PC-9 (cell line): ENCODE results near the gene INSM2.

Source experiments
- CTCF ChIP-seq: fragments of 200-600 bp; sonication (generic); conservative IDR thresholded peaks from 2 replicates; pipeline ENCODE4 v1.6.1; 2017; ENCODE audit warnings: mixed run types, antibody characterized with exemption, mild to moderate bottlenecking, moderate library complexity
- EZH2 ChIP-seq: fragments of 200-600 bp; sonication (generic); IDR thresholded peaks from 2 replicates; pipeline ENCODE4 v1.8.0; 2017; ENCODE audit warnings: antibody characterized with exemption, low read depth

GRCh38 chr14:35576260-35576659 lies 42.3 kb downstream of the INSM2 start:
- TF ChIP-seq CTCF: no peak
- no peak for TF ChIP-seq EZH2
